B cell (primary cell): ENCODE results near the gene GRAMD2A. TPM values are rescaled to one million over a fixed set of nuclear protein-coding genes. Genes with fewer than 3 reads are reported as not detected.

Experiments used
- ATAC-seq: fragments of 200-7000 bp; cut with Tn5 transposase; one replicate; pipeline ENCODE4 v1.10.0; 2021; ENCODE audit warnings: low read depth, mild to moderate bottlenecking, moderate number of reproducible peaks, moderate library complexity
- CTCF ChIA-PET: fragments of 350-600 bp; sonication (Branson Sonifier 250); formaldehyde crosslinking; loops from one replicate; lab custom pipeline; 2021; ENCODE audit warnings: antibody characterized with exemption, inconsistent platforms; lab: Charles Lee
- POLR2A ChIA-PET: fragments of 350-600 bp; sonication (Branson Sonifier 250); formaldehyde crosslinking; loops from one replicate; lab custom pipeline; 2021; ENCODE audit warnings: antibody characterized with exemption; lab: Charles Lee
- DNase-seq: peaks from one replicate; pipeline ENCODE4 v3.0.0; 2013
- H2AFZ ChIP-seq: 2 replicates; pipeline ENCODE4 v1.6.1; 2012; ENCODE audit warnings: mild to moderate bottlenecking, low read depth, low read length; ENCODE audit not compliant: insufficient read depth, poor library complexity, severe bottlenecking
- H3K27ac ChIP-seq, 2 donors: 1 replicate in 1 of 2; 2 replicates in 1 of 2; pipeline ENCODE4 v1.5.1; 2012 to 2013; ENCODE audit warnings: low read length in 2 of 2, mild to moderate bottlenecking in 2 of 2, moderate library complexity in 1 of 2
- H3K27me3 ChIP-seq, 4 experiments: fragments of 200-600 bp in 1 of 4; sonication (generic) in 1 of 4; replicated peaks in 1 of 4; 1 replicate in 2 of 4; 2 replicates in 2 of 4; pipeline versions ENCODE4 v1.6.1 to v1.7.0; 2013 to 2016; ENCODE audit warnings: low read length in 3 of 4, mild to moderate bottlenecking in 2 of 4, mixed read lengths in 1 of 4, moderate library complexity in 1 of 4; ENCODE audit not compliant: insufficient read depth in 4 of 4, control insufficient read depth in 3 of 4; ENCODE audit errors: control extremely low read depth in 1 of 4
- H3K36me3 ChIP-seq, 2 experiments: replicated peaks in 1 of 2; 1 replicate in 1 of 2; 2 replicates in 1 of 2; pipeline versions ENCODE4 v1.6.1 to v1.7.1; 2013; ENCODE audit warnings: low read length in 1 of 2; ENCODE audit not compliant: insufficient read depth in 2 of 2, control insufficient read depth in 1 of 2; ENCODE audit errors: control extremely low read depth in 1 of 2, extremely low read depth in 1 of 2
- H3K4me1 ChIP-seq, 2 donors: fragments of 200-600 bp in 1 of 2; sonication (generic) in 1 of 2; 1 replicate in 1 of 2; 2 replicates in 1 of 2; pipeline versions ENCODE4 v1.5.1 to v1.6.1; 2013 to 2017; ENCODE audit warnings: low read length in 2 of 2; ENCODE audit not compliant: control insufficient read depth in 2 of 2, insufficient read depth in 2 of 2
- H3K4me2 ChIP-seq: replicated peaks from 2 replicates; pipeline ENCODE3; 2012; ENCODE audit warnings: mild to moderate bottlenecking, low read depth, low read length; ENCODE audit not compliant: poor library complexity, severe bottlenecking
- H3K4me3 ChIP-seq, 5 experiments: fragments of 200-600 bp in 1 of 5; sonication (generic) in 1 of 5; 1 replicate in 3 of 5; 2 replicates in 2 of 5; pipeline versions ENCODE4 v1.5.1 to v1.7.0; 2011 to 2016; ENCODE audit warnings: low read length in 4 of 5, mild to moderate bottlenecking in 4 of 5, low read depth in 2 of 5, control low read depth in 1 of 5, moderate library complexity in 1 of 5; ENCODE audit not compliant: insufficient read depth in 1 of 5; ENCODE audit errors: control extremely low read depth in 1 of 5, extremely low read depth in 1 of 5
- H3K79me2 ChIP-seq: fragments of 200-600 bp; sonication (generic); one replicate; pipeline ENCODE4 v1.6.0; 2016; ENCODE audit warnings: low read length; ENCODE audit not compliant: control insufficient read depth, insufficient read depth
- H3K9ac ChIP-seq: fragments of 200-600 bp; sonication (generic); 2 replicates; pipeline ENCODE4 v1.6.1; 2017; ENCODE audit warnings: mild to moderate bottlenecking, low read length, moderate library complexity
- H3K9me3 ChIP-seq, 3 donors: one replicate each; pipeline versions ENCODE4 v1.6.1 to v1.7.1; 2013; ENCODE audit warnings: low read length in 2 of 3; ENCODE audit not compliant: control insufficient read depth in 2 of 3, insufficient read depth in 1 of 3; ENCODE audit errors: control extremely low read depth in 1 of 3
- H4K20me1 ChIP-seq: 2 replicates; pipeline ENCODE4 v1.6.0; 2012; ENCODE audit warnings: mild to moderate bottlenecking, low read length; ENCODE audit not compliant: insufficient read depth, control insufficient read depth, poor library complexity, severe bottlenecking
- H3K27ac Mint-ChIP-seq: one replicate; pipeline ENCODE4 v1.8.0; 2021; ENCODE audit warnings: mixed read lengths
- H3K27me3 Mint-ChIP-seq: one replicate; pipeline ENCODE4 v1.8.0; 2021; ENCODE audit warnings: mixed read lengths
- H3K4me1 Mint-ChIP-seq: one replicate; pipeline ENCODE4 v1.8.0; 2021; ENCODE audit warnings: mixed read lengths
- H3K4me3 Mint-ChIP-seq: one replicate; pipeline ENCODE4 v1.8.0; 2021; ENCODE audit warnings: mixed read lengths
- H3K9me3 Mint-ChIP-seq: one replicate; pipeline ENCODE4 v1.8.0; 2022; ENCODE audit warnings: mixed read lengths; ENCODE audit not compliant: insufficient read depth
- EZH2 ChIP-seq: IDR thresholded peaks from 2 replicates; pipeline ENCODE4 v1.6.1; 2012; ENCODE audit warnings: borderline replicate concordance, low read depth, mild to moderate bottlenecking, moderate library complexity, low read length; ENCODE audit not compliant: insufficient read depth, poor library complexity, severe bottlenecking
- WGBS: methylation state at CpG from one replicate; pipeline ENCODE4 v1.1.5; 2013; ENCODE audit warnings: missing lambda C conversion rate; ENCODE audit not compliant: insufficient coverage; 5-methylcytosine and 5-hydroxymethylcytosine counted together
- intact Hi-C: fragments of 100-400 bp; cut with micrococcal nuclease; formaldehyde crosslinking; loops from one replicate; pipeline ENCODE4 v1.10.0; 2022
- polyA plus RNA-seq: library from polyadenylated mRNA; depleted of rRNA; stranded (reverse); fragments of >200 nt; gene quantifications from 2 replicates; pipeline ENCODE4 v1.2.3, GENCODE V29; 2012
- total RNA-seq, 2 donors: library from RNA; stranded (reverse); fragments of 120-200 nt in 1 of 2; gene quantifications; 1 replicate in 1 of 2; 2 replicates in 1 of 2; pipeline versions ENCODE4 v1.2.3 to v1.2.4, GENCODE V29; 2013 to 2022
- TF ChIP-seq, protein P1 (sequence below): fragments of 200-600 bp; IDR thresholded peaks from one replicate; pipeline ENCODE4 v1.8.0; 2022; ENCODE audit warnings: antibody characterized with exemption, mild to moderate bottlenecking

GRAMD2A gene
- total and polyA plus RNA-seq, 2 donors (not counting 1 experiment from before 2014, with no cell fraction given) = not detected

GRCh38 chr15:72168131-72168807, 29.3 kb downstream of the GRAMD2A start:
- Histone ChIP-seq H3K9ac (no peak overlapping the region), H4K20me1 (no peaks in the 10 kb centered on the region), H3K79me2 (no peaks in the 10 kb centered on the region), H3K4me1 (no peaks in the 10 kb centered on the region), H2AFZ (no peak overlapping the region), H3K4me2 (no peak overlapping the region), H3K27ac (no peak overlapping the region), H3K27me3 (peaks cover 0 to 3% (median 0%) of the 10 kb centered on the region in 4 experiments), H3K9me3 (no peaks in the 10 kb centered on the region), H3K4me3 (no peak overlapping the region), H3K36me3 (no peaks in the 10 kb centered on the region)
- ATAC-seq (no peak), DNase-seq (no peak)
- Mint-ChIP-seq H3K9me3 (no peaks in the 10 kb centered on the region), H3K27me3 (peaks cover 16% of the 10 kb centered on the region), H3K4me3 (no peak overlapping the region), H3K4me1 (no peaks in the 10 kb centered on the region), H3K27ac (no peak overlapping the region)
- ChIA-PET CTCF (interaction anchor here (1.7 kb wide), 1 partner anchor 12 kb away, joined by 5 read pairs; no protein-coding TSS in a partner anchor), POLR2A (no interaction called here)
- intact Hi-C loops = no loop called here
- WGBS = 18% methylated on average over 6 of the region's 7 CpGs
- no peak for TF ChIP-seq EZH2
- TF ChIP-seq, protein P1, sequence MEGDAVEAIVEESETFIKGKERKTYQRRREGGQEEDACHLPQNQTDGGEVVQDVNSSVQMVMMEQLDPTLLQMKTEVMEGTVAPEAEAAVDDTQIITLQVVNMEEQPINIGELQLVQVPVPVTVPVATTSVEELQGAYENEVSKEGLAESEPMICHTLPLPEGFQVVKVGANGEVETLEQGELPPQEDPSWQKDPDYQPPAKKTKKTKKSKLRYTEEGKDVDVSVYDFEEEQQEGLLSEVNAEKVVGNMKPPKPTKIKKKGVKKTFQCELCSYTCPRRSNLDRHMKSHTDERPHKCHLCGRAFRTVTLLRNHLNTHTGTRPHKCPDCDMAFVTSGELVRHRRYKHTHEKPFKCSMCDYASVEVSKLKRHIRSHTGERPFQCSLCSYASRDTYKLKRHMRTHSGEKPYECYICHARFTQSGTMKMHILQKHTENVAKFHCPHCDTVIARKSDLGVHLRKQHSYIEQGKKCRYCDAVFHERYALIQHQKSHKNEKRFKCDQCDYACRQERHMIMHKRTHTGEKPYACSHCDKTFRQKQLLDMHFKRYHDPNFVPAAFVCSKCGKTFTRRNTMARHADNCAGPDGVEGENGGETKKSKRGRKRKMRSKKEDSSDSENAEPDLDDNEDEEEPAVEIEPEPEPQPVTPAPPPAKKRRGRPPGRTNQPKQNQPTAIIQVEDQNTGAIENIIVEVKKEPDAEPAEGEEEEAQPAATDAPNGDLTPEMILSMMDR = no peak

DNA sequence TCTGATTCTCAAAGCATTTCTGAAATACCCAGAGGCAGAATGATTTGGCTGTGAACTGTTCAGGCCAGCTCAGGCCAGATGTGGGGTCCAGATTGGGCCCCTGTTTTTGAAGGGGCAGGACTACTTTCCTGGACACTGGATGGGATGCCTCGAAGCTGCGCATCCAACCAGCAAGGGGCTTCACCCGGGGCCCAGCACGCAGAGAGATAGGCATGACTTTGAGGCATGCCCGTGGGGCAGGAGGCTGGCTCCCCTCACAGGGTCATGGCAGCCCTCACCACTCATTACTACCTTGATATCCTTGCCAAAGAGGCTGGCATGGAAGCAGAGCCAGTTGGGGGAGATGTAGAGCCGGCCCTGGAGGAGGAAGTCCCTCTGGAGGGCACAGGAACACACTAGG, 30.1 kb downstream of the GRAMD2A start:
- peaks cover 10% of the 10 kb centered on the region for H3K27me3 Mint-ChIP-seq
- no peaks in the 10 kb centered on the region for H3K36me3 ChIP-seq
- H3K27me3 ChIP-seq = peaks cover 0 to 3% (median 0%) of the 10 kb centered on the region in 4 experiments
- H3K79me2 ChIP-seq = no peaks in the 10 kb centered on the region
- H3K27ac ChIP-seq = no peak overlapping the region
- no peak overlapping the region for H3K9ac ChIP-seq
- no peaks in the 10 kb centered on the region for H3K4me1 ChIP-seq
- ATAC-seq (no peak), DNase-seq (no peak)
- H2AFZ ChIP-seq = no peak overlapping the region
- POLR2A ChIA-PET = no interaction called here
- H3K9me3 Mint-ChIP-seq = no peaks in the 10 kb centered on the region
- 90% methylated on average over 6 of the region's 6 CpGs for WGBS
- no peaks in the 10 kb centered on the region for H4K20me1 ChIP-seq
- H3K4me2 ChIP-seq = no peak overlapping the region
- no peaks in the 10 kb centered on the region for H3K4me1 Mint-ChIP-seq
- H3K4me3 Mint-ChIP-seq = no peak overlapping the region
- TF ChIP-seq EZH2 = no peak
- TF ChIP-seq, protein P1 = no peak
- no peak overlapping the region for H3K4me3 ChIP-seq
- CTCF ChIA-PET = interaction anchor here (0.6 kb wide), 1 partner anchor 25 kb away, joined by 3 read pairs; no protein-coding TSS in a partner anchor
- H3K27ac Mint-ChIP-seq = no peak overlapping the region
- intact Hi-C loops = no loop called here
- no peaks in the 10 kb centered on the region for H3K9me3 ChIP-seq
